Measurements from ENCODE around the gene PTPRN2. TPM values are rescaled to one million over a fixed set of nuclear protein-coding genes. Genes with fewer than 3 reads are reported as not detected.
"Not testable (repeated sequence)": the region's sequence is repeated elsewhere in the genome, so short reads cannot be mapped to it uniquely, and the experiment has no call there.

PTPRN2 gene
- total RNA-seq, 1 experiment from 2014 or later: 0.11 TPM

- Histone ChIP-seq H3K36me3 (ENCODE audit: insufficient read depth, low read length, poor library complexity, severe bottlenecking) (no peaks in the 10 kb centered on the region), H3K4me1 (ENCODE audit: insufficient read depth, low read length, poor library complexity, severe bottlenecking) (no peaks in the 10 kb centered on the region), H3K27ac (ENCODE audit: low read depth, low read length, poor library complexity, severe bottlenecking) (no peak overlapping the region), H3K27me3 (replicated peaks; ENCODE audit: insufficient read depth, low read depth, low read length, poor library complexity) (peaks cover 8% of the 10 kb centered on the region), H3K4me3 (ENCODE audit: low read depth, low read length, poor library complexity, severe bottlenecking) (no peak overlapping the region), H3K9me3 (ENCODE audit: low read depth, low read length, poor library complexity, severe bottlenecking) (peaks cover 3% of the 10 kb centered on the region)
- CTCF ChIA-PET: no interaction called here
- BruUV-seq (replicated peaks): no TSS peak
- TF ChIP-seq EZH2 (IDR thresholded peaks at IDR 0.05; ENCODE audit: borderline replicate concordance, low read depth, low read length, poor library complexity, severe bottlenecking) (no peak), CTCF (conservative IDR thresholded peaks at IDR 0.05; ENCODE audit: low read depth, low read length) (no peak)
- POLR2A ChIA-PET (ENCODE audit: low non-redundant PET): no interaction called here
- DNase-seq (ENCODE audit: low spot score): peak; percentile 22
- intact Hi-C loops (cut with micrococcal nuclease; ENCODE audit: unreplicated experiment): no loop called here
Observed at GRCh38 chr7:157490465-157490912, 1097.1 kb downstream of the PTPRN2 start.

- DNase-seq (ENCODE audit: low spot score); H3K9me3 ChIP-seq (ENCODE audit: low read depth, low read length, poor library complexity, severe bottlenecking); H3K36me3 ChIP-seq (ENCODE audit: insufficient read depth, low read length, poor library complexity, severe bottlenecking); intact Hi-C loops (cut with micrococcal nuclease; ENCODE audit: unreplicated experiment); H3K4me3 ChIP-seq (ENCODE audit: low read depth, low read length, poor library complexity, severe bottlenecking); BruUV-seq (replicated peaks); H3K4me1 ChIP-seq (ENCODE audit: insufficient read depth, low read length, poor library complexity, severe bottlenecking); CTCF ChIA-PET; H3K27ac ChIP-seq (ENCODE audit: low read depth, low read length, poor library complexity, severe bottlenecking); POLR2A ChIA-PET (ENCODE audit: low non-redundant PET): not testable (repeated sequence)
- peaks cover 13% of the 10 kb centered on the region for H3K27me3 ChIP-seq (replicated peaks; ENCODE audit: insufficient read depth, low read depth, low read length, poor library complexity)
Observed at GRCh38 chr7:157489870-157490269, 1097.8 kb downstream of the PTPRN2 start.

Small RNA genes lying within 50 kb of the gene (microRNA-seq; reads per million reads assigned to microRNA genes)
- gene MIR153-2 (not detected), gene MIR5707 (not detected), gene MIR595 (not detected)

Other genes starting within 250 kb of the PTPRN2 start
- 127 and 129 TPM in 2 replicates for gene NCAPG2, start 117.0 kb upstream of the PTPRN2 start, total RNA-seq (2021)
- 33.3 and 37.5 TPM in 2 replicates for gene ESYT2, start 241.7 kb upstream of the PTPRN2 start, total RNA-seq (2021)

Data from A673 (cell line).